CD14-positive monocyte (primary cell): ENCODE results near the gene FCGR2B. TPM values are rescaled to one million over a fixed set of nuclear protein-coding genes. Genes with fewer than 3 reads are reported as not detected.
"Not testable (repeated sequence)": the region's sequence is repeated elsewhere in the genome, so short reads cannot be mapped to it uniquely, and the experiment has no call there.

Experiments used
- DNase-seq, 3 donors: peaks; one replicate each; pipeline ENCODE4 v3.0.0-alpha.2; 2011 to 2022
- H2AFZ ChIP-seq: 2 replicates; pipeline ENCODE4 v1.6.0; 2012; ENCODE audit warnings: mild to moderate bottlenecking, low read depth, low read length, inconsistent platforms; ENCODE audit not compliant: insufficient read depth, poor library complexity, severe bottlenecking
- H3K27ac ChIP-seq, 2 donors: 1 replicate in 1 of 2; 2 replicates in 1 of 2; pipeline ENCODE4 v1.5.1; 2012 to 2013; ENCODE audit warnings: low read length in 2 of 2, control low read depth in 1 of 2, inconsistent platforms in 1 of 2, low read depth in 1 of 2, mild to moderate bottlenecking in 1 of 2
- H3K27me3 ChIP-seq, 2 donors: one replicate each; pipeline versions ENCODE4 v1.6.0 to v1.6.1; 2011 to 2013; ENCODE audit warnings: low read length in 2 of 2; ENCODE audit not compliant: control insufficient read depth in 2 of 2, insufficient read depth in 2 of 2
- H3K36me3 ChIP-seq, 2 donors: replicated peaks in 1 of 2; 1 replicate in 1 of 2; 2 replicates in 1 of 2; pipeline versions ENCODE4 v1.5.1 to v1.6.1; 2012 to 2013; ENCODE audit warnings: low read length in 2 of 2, control low read depth in 1 of 2, inconsistent platforms in 1 of 2, mild to moderate bottlenecking in 1 of 2; ENCODE audit not compliant: insufficient read depth in 2 of 2, control insufficient read depth in 1 of 2
- H3K4me1 ChIP-seq, 2 donors: 1 replicate in 1 of 2; 2 replicates in 1 of 2; pipeline versions ENCODE4 v1.5.1 to v1.6.1; 2012 to 2013; ENCODE audit warnings: low read length in 2 of 2, control low read depth in 1 of 2, inconsistent platforms in 1 of 2, mild to moderate bottlenecking in 1 of 2, moderate library complexity in 1 of 2; ENCODE audit not compliant: insufficient read depth in 2 of 2, control insufficient read depth in 1 of 2
- H3K4me2 ChIP-seq: replicated peaks from 2 replicates; pipeline ENCODE3; 2012; ENCODE audit warnings: low read length, moderate library complexity, mild to moderate bottlenecking; ENCODE audit not compliant: poor library complexity, severe bottlenecking; ENCODE audit errors: extremely low read depth
- H3K4me3 ChIP-seq, 3 experiments: fragments of 200-600 bp in 1 of 3; sonication (generic) in 1 of 3; replicated peaks in 1 of 3; 1 replicate in 2 of 3; 2 replicates in 1 of 3; pipeline ENCODE4 v1.5.1; 2011 to 2013; ENCODE audit warnings: low read length in 3 of 3, mild to moderate bottlenecking in 3 of 3, control low read depth in 2 of 3, low read depth in 2 of 3, inconsistent platforms in 1 of 3, moderate library complexity in 1 of 3
- H3K79me2 ChIP-seq: 2 replicates; pipeline ENCODE4 v1.6.0; 2012; ENCODE audit warnings: mild to moderate bottlenecking, control low read depth, inconsistent platforms, low read length, moderate library complexity; ENCODE audit not compliant: insufficient read depth
- H3K9ac ChIP-seq: 2 replicates; pipeline ENCODE4 v1.6.0; 2017; ENCODE audit warnings: low read length, mild to moderate bottlenecking; ENCODE audit not compliant: insufficient read depth, poor library complexity, severe bottlenecking
- H3K9me3 ChIP-seq, 2 donors: replicated peaks in 1 of 2; 1 replicate in 1 of 2; 2 replicates in 1 of 2; pipeline versions ENCODE4 v1.5.1 to v1.6.1; 2012 to 2013; ENCODE audit warnings: low read length in 2 of 2, control low read depth in 1 of 2; ENCODE audit not compliant: control insufficient read depth in 1 of 2, insufficient read depth in 1 of 2
- H4K20me1 ChIP-seq: 2 replicates; pipeline ENCODE4 v1.6.0; 2012; ENCODE audit warnings: mild to moderate bottlenecking, low read length, control low read depth, moderate library complexity; ENCODE audit not compliant: insufficient read depth
- H3K27ac Mint-ChIP-seq, 7 donors: one replicate each; pipeline ENCODE4 v1.8.0; 2020; ENCODE audit warnings: mild to moderate bottlenecking in 7 of 7, mixed read lengths in 7 of 7, moderate library complexity in 6 of 7, inconsistent platforms in 2 of 7
- H3K27me3 Mint-ChIP-seq, 3 donors: one replicate each; pipeline ENCODE4 v1.8.0; 2021 to 2022; ENCODE audit warnings: low read depth in 3 of 3, mild to moderate bottlenecking in 3 of 3, mixed read lengths in 3 of 3, moderate library complexity in 3 of 3, inconsistent platforms in 1 of 3
- H3K36me3 Mint-ChIP-seq, 2 donors: one replicate each; pipeline ENCODE4 v1.8.0; 2020; ENCODE audit warnings: mixed read lengths in 2 of 2, inconsistent platforms in 1 of 2, mild to moderate bottlenecking in 1 of 2
- H3K4me1 Mint-ChIP-seq: one replicate; pipeline ENCODE4 v1.8.0; 2020; ENCODE audit warnings: mild to moderate bottlenecking, mixed read lengths
- H3K4me3 Mint-ChIP-seq, 2 donors: one replicate each; pipeline ENCODE4 v1.8.0; 2020; ENCODE audit warnings: mild to moderate bottlenecking in 2 of 2, mixed read lengths in 2 of 2, moderate library complexity in 1 of 2
- H3K9me3 Mint-ChIP-seq, 7 donors: one replicate each; pipeline ENCODE4 v1.8.0; 2020 to 2022; ENCODE audit warnings: mixed read lengths in 7 of 7, mild to moderate bottlenecking in 6 of 7, moderate library complexity in 6 of 7, inconsistent platforms in 2 of 7
- WGBS: methylation state at CpG from one replicate; pipeline ENCODE4 v1.1.5; 2013; ENCODE audit warnings: missing lambda C conversion rate; ENCODE audit not compliant: insufficient coverage; 5-methylcytosine and 5-hydroxymethylcytosine counted together
- intact Hi-C, 2 donors: fragments of 100-400 bp; cut with micrococcal nuclease; formaldehyde crosslinking; loops; one replicate each; pipeline versions ENCODE4 v1.15.0 to v1.15.1; 2023
- polyA minus RNA-seq: library from RNA; depleted of rRNA, polyadenylated mRNA; stranded (reverse); fragments of >200 nt; gene quantifications from 2 replicates; pipeline ENCODE4 v1.2.3, GENCODE V29; 2012
- polyA plus RNA-seq, 3 donors: library from polyadenylated mRNA; depleted of rRNA in 1 of 3; unstranded in 2 of 3; stranded (reverse) in 1 of 3; fragments of 300-500 nt in 2 of 3; fragments of >200 nt in 1 of 3; fragmentation: Illumina TruSeq in 2 of 3; gene quantifications; 1 replicate in 2 of 3; 2 replicates in 1 of 3; pipeline ENCODE4 v1.2.3, GENCODE V29; 2012 to 2021
- total RNA-seq, 12 experiments: library from RNA in 1 of 12; stranded (reverse) in 1 of 12; fragments of 120-200 nt in 1 of 12; gene quantifications; one replicate each; pipeline ENCODE4 v1.2.4 and lab custom pipeline; 2013 to 2026; ENCODE audit warnings: mixed read lengths in 6 of 12, inconsistent platforms in 1 of 12

FCGR2B gene
- total RNA-seq (2013) = 60.5 TPM
- polyA plus RNA-seq (10 to 100 TPM; 12.1 to 41.5 (median 24.9) TPM), polyA minus RNA-seq (10.4 and 13.8 TPM in 2 replicates), total RNA-seq (lab: John Stamatoyannopoulos, UW) (0.59 to 7.2 (median 2.8) reads per million in 11 experiments)

GRCh38 chr1:161662684-161663339 lies at the start of gene FCGR2B:
Gene FCGR2B (plus strand): TSS chr1:161663143. CDS start chr1:161663242, 99 bp downstream.
- not testable (repeated sequence) for H3K4me3 Mint-ChIP-seq, H3K27me3 Mint-ChIP-seq

GRCh38 chr1:161616417-161616816 lies 46.5 kb upstream of the FCGR2B start:
- H3K36me3 Mint-ChIP-seq, H3K4me3 ChIP-seq, H3K79me2 ChIP-seq, H4K20me1 ChIP-seq, H3K27ac ChIP-seq, H3K9ac ChIP-seq, H2AFZ ChIP-seq, H3K4me2 ChIP-seq, DNase-seq, intact Hi-C loops, H3K27ac Mint-ChIP-seq, H3K36me3 ChIP-seq: not testable (repeated sequence)
- H3K9me3 ChIP-seq = peaks cover 4 to 10% of the 10 kb centered on the region in 2 donors
- peaks cover 23% of the 10 kb centered on the region for H3K4me1 Mint-ChIP-seq
- peaks cover 11 to 28% of the 10 kb centered on the region in 2 donors for H3K27me3 ChIP-seq
- 88% methylated on average over 11 of the region's 30 CpGs for WGBS
- H3K4me1 ChIP-seq = peaks cover 15 to 20% of the 10 kb centered on the region in 2 donors
- peaks cover 3 to 34% (median 23%) of the 10 kb centered on the region in 7 donors for H3K9me3 Mint-ChIP-seq
- H3K4me3 Mint-ChIP-seq = peak overlapping the region in 1 of 2 donors; percentile 67
- peaks cover 28 to 64% (median 30%) of the 10 kb centered on the region in 3 donors for H3K27me3 Mint-ChIP-seq

More at GRCh38 chr1:161662684-161663339, at the start of gene FCGR2B:
- H2AFZ ChIP-seq, H3K79me2 ChIP-seq, H3K9ac ChIP-seq, H3K27ac Mint-ChIP-seq, H3K9me3 ChIP-seq, DNase-seq, H3K27me3 ChIP-seq, H3K36me3 ChIP-seq, H3K27ac ChIP-seq, H3K4me1 ChIP-seq, H3K9me3 Mint-ChIP-seq, H4K20me1 ChIP-seq, H3K36me3 Mint-ChIP-seq, H3K4me2 ChIP-seq, intact Hi-C loops, H3K4me1 Mint-ChIP-seq: not testable (repeated sequence)
- H3K4me3 ChIP-seq = peak within 1 kb of the TSS; percentile 12 to 32 (median 19)
- WGBS = no CpG with 5 or more reads among the region's 4 CpGs

GRCh38 chr1:161618517-161618916 lies 44.4 kb upstream of the FCGR2B start:
- H3K36me3 ChIP-seq, H3K9ac ChIP-seq, H4K20me1 ChIP-seq, DNase-seq, H3K27ac ChIP-seq, H3K79me2 ChIP-seq, intact Hi-C loops, H3K27ac Mint-ChIP-seq, H3K36me3 Mint-ChIP-seq, H3K4me3 ChIP-seq, H3K4me2 ChIP-seq, H2AFZ ChIP-seq: not testable (repeated sequence)
- no CpG with 5 or more reads among the region's 4 CpGs for WGBS
- Histone ChIP-seq H3K27me3 (peaks cover 22 to 35% of the 10 kb centered on the region in 2 donors), H3K9me3 (peaks cover 4 to 10% of the 10 kb centered on the region in 2 donors), H3K4me1 (peaks cover 8 to 17% of the 10 kb centered on the region in 2 donors)
- Mint-ChIP-seq H3K27me3 (peaks cover 23 to 62% (median 37%) of the 10 kb centered on the region in 3 donors), H3K4me1 (peaks cover 16% of the 10 kb centered on the region), H3K4me3 (peak overlapping the region in 1 of 2 donors; percentile 59), H3K9me3 (peaks cover 3 to 36% (median 30%) of the 10 kb centered on the region in 7 donors)

- Mint-ChIP-seq H3K4me1 (peaks cover 16% of the 10 kb centered on the region), H3K4me3 (peak overlapping the region in 1 of 2 donors; percentile 67), H3K27me3 (peaks cover 29 to 70% (median 49%) of the 10 kb centered on the region in 3 donors), H3K9me3 (peaks cover 3 to 36% (median 30%) of the 10 kb centered on the region in 7 donors)
- 100% methylated on average over 3 of the region's 7 CpGs for WGBS
- H4K20me1 ChIP-seq, H3K36me3 ChIP-seq, H2AFZ ChIP-seq, H3K79me2 ChIP-seq, intact Hi-C loops, H3K27ac Mint-ChIP-seq, DNase-seq, H3K4me3 ChIP-seq, H3K9ac ChIP-seq, H3K36me3 Mint-ChIP-seq, H3K27ac ChIP-seq, H3K4me2 ChIP-seq: not testable (repeated sequence)
- peaks cover 4 to 10% of the 10 kb centered on the region in 2 donors for H3K9me3 ChIP-seq
- peaks cover 27 to 44% of the 10 kb centered on the region in 2 donors for H3K27me3 ChIP-seq
- peaks cover 8 to 17% of the 10 kb centered on the region in 2 donors for H3K4me1 ChIP-seq
Measured at GRCh38 chr1:161620399-161620798, 42.5 kb upstream of the FCGR2B start.
